Ovary (tissue), 3 donors: ENCODE data around the gene MARS1.

Experiments used
- CTCF ChIP-seq, 3 donors: fragments of 450-650 bp in 2 of 3; fragments of 200-600 bp in 1 of 3; IDR thresholded peaks; one replicate each; pipeline versions ENCODE4 v1.5.1 to v1.8.0; 2016 to 2022; ENCODE audit warnings: antibody characterized with exemption in 3 of 3, mild to moderate bottlenecking in 1 of 3
- EP300 ChIP-seq: sonication (generic); formaldehyde crosslinking; IDR thresholded peaks from one replicate; pipeline ENCODE4 v1.6.1; 2017; ENCODE audit warnings: antibody characterized with exemption
- donor health status: DM: no; HTN: no; CAD: no.

- TF ChIP-seq CTCF (IDR thresholded peaks at IDR 0.05) (no peak), EP300 (no peak)
Observed at GRCh38 chr12:57514720-57515407, 27.0 kb downstream of the MARS1 start.
